CD4-positive, alpha-beta T cell (primary cell): ENCODE results near the gene ANKS1B. TPM values are rescaled to one million over a fixed set of nuclear protein-coding genes. Genes with fewer than 3 reads are reported as not detected.

ENCODE experiments used
- ATAC-seq: fragments of 200-7000 bp; cut with Tn5 transposase; one replicate; pipeline ENCODE4 v1.10.0; 2022; ENCODE audit warnings: mild to moderate bottlenecking; ENCODE audit not compliant: poor library complexity
- CTCF ChIA-PET: fragments of 350-600 bp; sonication (Branson Sonifier 250); formaldehyde crosslinking; loops from one replicate; lab custom pipeline; 2021; ENCODE audit warnings: antibody characterized with exemption, inconsistent platforms; lab: Charles Lee
- POLR2A ChIA-PET: fragments of 350-600 bp; sonication (Branson Sonifier 250); formaldehyde crosslinking; loops from one replicate; lab custom pipeline; 2021; ENCODE audit warnings: antibody characterized with exemption, inconsistent platforms; lab: Charles Lee
- DNase-seq, 14 experiments: peaks; one replicate each; pipeline ENCODE4 v3.0.0-alpha.2; 2013 to 2020; ENCODE audit warnings: mixed read lengths in 2 of 14
- H3K27ac ChIP-seq, 2 donors: one replicate each; pipeline versions ENCODE4 v1.5.1 to v1.7.0; 2013; ENCODE audit warnings: low read length in 2 of 2, low read depth in 1 of 2, mild to moderate bottlenecking in 1 of 2
- H3K27me3 ChIP-seq, 2 experiments: 1 replicate in 1 of 2; 2 replicates in 1 of 2; pipeline versions ENCODE4 v1.6.1 to v1.7.0; 2013; ENCODE audit warnings: low read length in 2 of 2, control low read depth in 1 of 2, mild to moderate bottlenecking in 1 of 2, moderate library complexity in 1 of 2; ENCODE audit not compliant: insufficient read depth in 2 of 2, control insufficient read depth in 1 of 2
- H3K36me3 ChIP-seq: one replicate; pipeline ENCODE4 v1.6.1; 2013; ENCODE audit warnings: low read length, control low read depth; ENCODE audit not compliant: insufficient read depth
- H3K4me1 ChIP-seq: one replicate; pipeline ENCODE4 v1.6.1; 2013; ENCODE audit warnings: low read length, control low read depth; ENCODE audit not compliant: insufficient read depth
- H3K4me3 ChIP-seq: one replicate; pipeline ENCODE4 v1.5.1; 2013; ENCODE audit warnings: mild to moderate bottlenecking, low read length, moderate library complexity
- H3K9me3 ChIP-seq, 2 experiments: 1 replicate in 1 of 2; 2 replicates in 1 of 2; pipeline versions ENCODE4 v1.6.1 to v1.7.0; 2013; ENCODE audit warnings: low read length in 2 of 2, mild to moderate bottlenecking in 2 of 2, control low read depth in 1 of 2, moderate library complexity in 1 of 2; ENCODE audit not compliant: control insufficient read depth in 1 of 2, insufficient read depth in 1 of 2
- H3K27ac Mint-ChIP-seq: one replicate; pipeline ENCODE4 v1.8.0; 2020; ENCODE audit warnings: mixed read lengths
- H3K27me3 Mint-ChIP-seq: one replicate; pipeline ENCODE4 v1.8.0; 2021; ENCODE audit warnings: mixed read lengths
- H3K36me3 Mint-ChIP-seq: one replicate; pipeline ENCODE4 v1.8.0; 2021; ENCODE audit warnings: low read depth, mixed read lengths
- H3K4me1 Mint-ChIP-seq: one replicate; pipeline ENCODE4 v1.8.0; 2021; ENCODE audit warnings: low read depth, mixed read lengths
- H3K4me3 Mint-ChIP-seq: one replicate; pipeline ENCODE4 v1.8.0; 2020; ENCODE audit warnings: mild to moderate bottlenecking, mixed read lengths
- H3K9me3 Mint-ChIP-seq: one replicate; pipeline ENCODE4 v1.8.0; 2020; ENCODE audit warnings: mixed read lengths
- intact Hi-C, 2 experiments: fragments of 100-400 bp; cut with DNase I in 1 of 2; cut with micrococcal nuclease in 1 of 2; formaldehyde crosslinking; loops; one replicate each; pipeline versions ENCODE4 v1.15.1 to v1.9.0; 2023 to 2025; cut with DNase I, micrococcal nuclease
- total RNA-seq, 174 experiments: library from RNA in 2 of 174; stranded (reverse) in 2 of 174; gene quantifications; one replicate each; pipeline ENCODE4 v1.2.3 and lab custom pipeline; 2021 to 2026
- TF ChIP-seq, protein P1 (sequence below): fragments of 200-600 bp; IDR thresholded peaks from one replicate; pipeline ENCODE4 v1.8.0; 2022; ENCODE audit warnings: antibody characterized with exemption, mild to moderate bottlenecking

ANKS1B gene
- total RNA-seq, 2 experiments from 2014 or later = 0.16 to 1.1 TPM

DNA sequence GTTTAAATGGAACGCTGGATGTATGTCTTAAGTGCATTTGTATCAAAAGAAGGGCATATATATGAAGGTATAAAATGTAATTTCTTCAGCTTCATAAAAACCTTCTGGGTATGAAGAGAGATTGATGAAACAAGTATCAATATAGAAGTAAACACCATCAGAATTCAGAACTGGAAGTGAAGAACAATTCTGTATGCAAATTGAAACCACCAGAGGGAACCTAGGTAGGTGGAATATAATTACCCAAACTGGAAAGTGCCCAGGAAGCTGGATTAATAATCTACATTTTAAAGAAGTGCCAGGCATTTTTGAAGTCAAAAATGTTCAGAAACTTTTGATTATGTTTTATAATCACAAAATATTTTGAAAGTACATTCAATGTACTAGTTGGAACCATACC lies 673.4 kb downstream of the ANKS1B start:
- Mint-ChIP-seq H3K27ac (no peak overlapping the region), H3K4me3 (no peak overlapping the region), H3K27me3 (no peaks in the 10 kb centered on the region), H3K36me3 (no peaks in the 10 kb centered on the region), H3K9me3 (peaks cover 4% of the 10 kb centered on the region), H3K4me1 (no peaks in the 10 kb centered on the region)
- Histone ChIP-seq H3K4me3 (no peak overlapping the region), H3K4me1 (no peaks in the 10 kb centered on the region), H3K27me3 (no peaks in the 10 kb centered on the region), H3K9me3 (no peaks in the 10 kb centered on the region), H3K36me3 (no peaks in the 10 kb centered on the region), H3K27ac (no peak overlapping the region)
- CTCF ChIA-PET = no interaction called here
- intact Hi-C loops = no loop called here
- POLR2A ChIA-PET = no interaction called here
- DNase-seq (no peak), ATAC-seq (no peak)
- TF ChIP-seq, protein P1, sequence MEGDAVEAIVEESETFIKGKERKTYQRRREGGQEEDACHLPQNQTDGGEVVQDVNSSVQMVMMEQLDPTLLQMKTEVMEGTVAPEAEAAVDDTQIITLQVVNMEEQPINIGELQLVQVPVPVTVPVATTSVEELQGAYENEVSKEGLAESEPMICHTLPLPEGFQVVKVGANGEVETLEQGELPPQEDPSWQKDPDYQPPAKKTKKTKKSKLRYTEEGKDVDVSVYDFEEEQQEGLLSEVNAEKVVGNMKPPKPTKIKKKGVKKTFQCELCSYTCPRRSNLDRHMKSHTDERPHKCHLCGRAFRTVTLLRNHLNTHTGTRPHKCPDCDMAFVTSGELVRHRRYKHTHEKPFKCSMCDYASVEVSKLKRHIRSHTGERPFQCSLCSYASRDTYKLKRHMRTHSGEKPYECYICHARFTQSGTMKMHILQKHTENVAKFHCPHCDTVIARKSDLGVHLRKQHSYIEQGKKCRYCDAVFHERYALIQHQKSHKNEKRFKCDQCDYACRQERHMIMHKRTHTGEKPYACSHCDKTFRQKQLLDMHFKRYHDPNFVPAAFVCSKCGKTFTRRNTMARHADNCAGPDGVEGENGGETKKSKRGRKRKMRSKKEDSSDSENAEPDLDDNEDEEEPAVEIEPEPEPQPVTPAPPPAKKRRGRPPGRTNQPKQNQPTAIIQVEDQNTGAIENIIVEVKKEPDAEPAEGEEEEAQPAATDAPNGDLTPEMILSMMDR = no peak

DNA sequence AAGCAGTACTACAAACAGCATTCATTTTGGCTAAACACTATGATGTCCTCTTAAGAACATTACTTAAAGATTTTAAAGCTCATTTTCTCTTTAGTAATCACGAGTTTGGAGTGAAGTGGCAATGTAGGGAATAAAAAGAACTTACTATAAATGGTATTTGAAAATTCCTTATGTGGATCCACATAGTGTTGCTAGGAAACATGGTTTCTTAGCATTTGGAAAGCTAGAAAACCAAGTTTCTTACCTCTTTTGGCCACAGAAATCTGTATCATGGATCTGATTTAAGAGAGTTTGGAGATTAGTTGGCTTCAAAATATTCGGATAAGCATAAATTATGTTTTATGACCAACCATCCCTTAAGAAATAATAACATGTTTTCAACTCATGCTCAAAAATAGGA lies 674.9 kb downstream of the ANKS1B start:
- Mint-ChIP-seq H3K27me3 (no peaks in the 10 kb centered on the region), H3K27ac (no peak overlapping the region), H3K9me3 (peaks cover 4% of the 10 kb centered on the region), H3K4me3 (no peak overlapping the region), H3K4me1 (no peaks in the 10 kb centered on the region), H3K36me3 (no peaks in the 10 kb centered on the region)
- no peak overlapping the region for H3K27ac ChIP-seq
- ATAC-seq = no peak
- DNase-seq = no peak
- TF ChIP-seq, protein P1 = no peak
- ChIA-PET POLR2A (no interaction called here), CTCF (no interaction called here)
- H3K27me3 ChIP-seq = no peaks in the 10 kb centered on the region
- H3K4me3 ChIP-seq = no peak overlapping the region
- no peaks in the 10 kb centered on the region for H3K9me3 ChIP-seq
- H3K36me3 ChIP-seq = no peaks in the 10 kb centered on the region
- intact Hi-C loops = no loop called here
- no peaks in the 10 kb centered on the region for H3K4me1 ChIP-seq

DNA sequence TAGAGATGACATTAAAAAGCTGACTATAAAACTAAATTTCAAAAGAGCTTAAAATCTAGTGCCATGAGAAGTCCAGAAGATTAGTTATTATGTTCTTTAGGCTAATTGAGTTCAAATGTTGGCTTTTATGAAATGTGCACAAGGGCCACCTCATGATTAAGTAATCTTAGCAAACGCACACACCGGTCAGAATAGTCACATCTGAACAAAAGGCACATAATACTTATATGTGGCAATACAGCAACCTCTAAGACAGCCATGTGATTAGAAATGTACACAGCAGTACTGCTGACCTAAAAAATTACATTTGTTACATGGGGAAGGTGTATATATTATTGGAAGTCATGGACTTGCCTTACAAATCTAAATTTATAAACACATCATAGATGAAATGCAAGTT lies 681.9 kb downstream of the ANKS1B start:
- no peaks in the 10 kb centered on the region for H3K36me3 Mint-ChIP-seq
- no peaks in the 10 kb centered on the region for H3K36me3 ChIP-seq
- intact Hi-C loops = loop anchor here in 1 of 2 experiments (2.0 kb wide), 1 partner anchor 32 kb away; no protein-coding TSS in a partner anchor

More for the DNA sequence above, 681.9 kb downstream of the ANKS1B start:
- H3K4me3 ChIP-seq = no peak overlapping the region
- H3K4me1 ChIP-seq = no peaks in the 10 kb centered on the region
- Mint-ChIP-seq H3K4me3 (no peak overlapping the region), H3K9me3 (peaks cover 7% of the 10 kb centered on the region), H3K4me1 (no peaks in the 10 kb centered on the region), H3K27me3 (no peaks in the 10 kb centered on the region), H3K27ac (no peak overlapping the region)
- ChIA-PET POLR2A (no interaction called here), CTCF (no interaction called here)
- H3K27ac ChIP-seq = no peak overlapping the region
- H3K27me3 ChIP-seq = no peaks in the 10 kb centered on the region
- no peaks in the 10 kb centered on the region for H3K9me3 ChIP-seq
- ATAC-seq (no peak), DNase-seq (no peak)
- TF ChIP-seq, protein P1 = no peak
